Stimulated activated CD4-positive, alpha-beta T cell treated with anti-CD3 and anti-CD28 coated beads, Interleukin-1b, Interleukin-23, amount 100 ng/mL, for 48 hours (primary cell): ENCODE results near the gene ATRIP.

Experiments used
- DNase-seq: peaks from one replicate; pipeline ENCODE4 v3.0.0-alpha.2; 2020

Gene ATRIP

DNA sequence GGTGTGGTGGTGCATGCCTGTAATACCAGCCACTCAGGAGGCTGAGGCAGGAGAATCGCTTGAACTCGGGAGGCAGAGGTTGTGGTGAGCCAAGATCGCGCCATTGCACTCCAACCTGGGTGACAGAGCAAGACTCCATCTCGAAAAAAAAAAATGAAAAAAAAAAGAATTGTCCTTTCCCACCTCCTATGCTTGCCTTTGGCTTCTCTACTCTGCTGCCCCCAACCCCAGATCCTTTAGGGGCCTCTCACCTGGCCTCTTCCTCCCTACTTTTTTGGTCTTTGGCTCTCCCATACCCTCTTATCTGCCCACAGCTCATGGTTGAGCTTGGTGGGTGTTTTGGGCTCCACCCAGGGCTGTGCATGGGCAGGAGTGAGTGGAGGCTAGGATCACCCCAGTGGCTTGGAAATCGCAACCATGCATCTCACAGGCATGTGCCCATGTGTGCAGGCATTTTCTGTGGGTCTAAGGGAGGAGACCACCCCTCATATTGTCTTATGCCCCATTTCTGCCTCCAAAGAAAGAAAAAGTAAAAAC is 59.5 kb downstream of the ATRIP start:
- DNase-seq = no peak

DNA sequence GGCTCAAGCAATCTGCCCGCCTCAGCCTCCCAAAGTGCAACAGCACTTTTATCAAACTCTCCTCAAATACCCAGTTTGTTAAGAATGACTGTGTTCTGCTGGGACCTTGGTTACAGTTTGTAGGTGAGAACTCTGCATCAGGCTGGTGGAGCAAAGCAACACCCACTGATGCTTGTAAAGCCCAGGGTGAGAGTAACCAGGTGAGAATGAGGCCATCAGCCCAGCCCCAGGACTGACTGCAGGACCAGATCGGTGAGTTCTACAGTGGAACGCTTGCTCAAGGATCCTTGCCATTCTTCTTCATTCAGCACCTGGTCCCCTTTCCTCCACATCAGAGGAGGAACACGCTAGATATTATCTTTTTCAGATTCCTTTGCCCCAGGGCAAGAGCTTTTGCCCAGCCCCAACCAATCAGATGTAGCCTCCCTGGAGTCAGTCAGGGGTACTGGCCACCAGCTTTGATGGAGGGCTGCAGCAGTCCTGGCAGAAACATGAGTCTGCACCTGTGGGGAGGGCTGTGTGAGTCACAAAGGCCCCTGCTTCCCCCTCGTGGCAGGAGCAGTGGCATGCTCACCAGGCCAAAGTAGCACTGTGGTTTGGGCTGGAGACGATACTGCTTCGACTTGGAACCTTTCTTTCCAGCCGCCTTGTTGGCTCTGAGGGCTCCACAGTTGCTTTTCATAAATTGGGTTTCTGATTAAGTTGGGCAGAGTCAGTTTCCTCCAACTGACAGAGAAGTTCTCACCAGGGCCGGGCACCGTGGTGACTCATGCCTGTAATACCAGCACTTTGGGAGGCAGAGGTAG is 60.9 kb downstream of the ATRIP start:
- DNase-seq = peak; percentile 70

GRCh38 chr3:48511551-48511950 is 65.0 kb downstream of the ATRIP start:
- no peak for DNase-seq

GRCh38 chr3:48514431-48515227 is 68.1 kb downstream of the ATRIP start:
- DNase-seq = no peak
